ENCODE measurements around the gene MYO9A.

- TF ChIP-seq CTCF (conservative IDR thresholded peaks at IDR 0.05) = no peak
- TF ChIP-seq EZH2 (IDR thresholded peaks at IDR 0.05; ENCODE audit: low read depth) = no peak
These were observed 226.9 kb downstream of the MYO9A start for GRCh38 chr15:71891026-71891425.
